Caco-2 (cell line): ENCODE data around the gene SMG7. TPM values are rescaled to one million over a fixed set of nuclear protein-coding genes. Genes with fewer than 3 reads are reported as not detected.

Experiments used
- BruUV-seq: library from RNA; stranded (reverse); fragments of 400-500 nt; replicated peaks from 2 replicates; lab custom pipeline; 2021; lab: Mats Ljungman, UMichigan
- CTCF ChIA-PET: fragments of 300-600 bp; sonication (Branson Sonifier 250); formaldehyde crosslinking; loops from one replicate; lab custom pipeline; 2022; ENCODE audit warnings: antibody characterized with exemption; lab: Charles Lee
- POLR2A ChIA-PET: fragments of 300-600 bp; sonication (Branson Sonifier 250); formaldehyde crosslinking; loops from one replicate; lab custom pipeline; 2022; ENCODE audit warnings: antibody characterized with exemption; lab: Charles Lee
- DNase-seq, 2 experiments: peaks; one replicate each; pipeline versions ENCODE4 v3.0.0 to v3.0.0-alpha.2; 2020 to 2022
- H3K27me3 ChIP-seq: replicated peaks from 2 replicates; pipeline ENCODE4 v1.6.0; 2011; ENCODE audit warnings: low read length; ENCODE audit not compliant: control insufficient read depth, insufficient read depth
- H3K36me3 ChIP-seq: 2 replicates; pipeline ENCODE4 v1.5.1; 2011; ENCODE audit warnings: low read length; ENCODE audit not compliant: control insufficient read depth, insufficient read depth
- H3K4me1 ChIP-seq: fragments of 250-450 bp; sonication (Bioruptor Pico); 2 replicates; pipeline ENCODE4 v1.5.1; 2020; ENCODE audit warnings: mild to moderate bottlenecking
- H3K4me3 ChIP-seq: 2 replicates; pipeline ENCODE4 v1.5.1; 2011; ENCODE audit warnings: low read depth, mild to moderate bottlenecking, control low read depth, low read length
- H3K9me3 ChIP-seq: fragments of 250-450 bp; sonication (Bioruptor Pico); 2 replicates; pipeline ENCODE4 v1.5.1; 2020; ENCODE audit warnings: mild to moderate bottlenecking, moderate library complexity
- H3K27ac Mint-ChIP-seq: one replicate; pipeline ENCODE4 v1.8.0; 2022; ENCODE audit warnings: mixed read lengths; ENCODE audit not compliant: unreplicated experiment
- H3K27me3 Mint-ChIP-seq: one replicate; pipeline ENCODE4 v1.8.0; 2022; ENCODE audit warnings: mixed read lengths; ENCODE audit not compliant: insufficient read depth, unreplicated experiment
- H3K36me3 Mint-ChIP-seq: one replicate; pipeline ENCODE4 v1.8.0; 2022; ENCODE audit warnings: mild to moderate bottlenecking, mixed read lengths; ENCODE audit not compliant: insufficient read depth, unreplicated experiment
- H3K4me1 Mint-ChIP-seq: one replicate; pipeline ENCODE4 v1.8.0; 2022; ENCODE audit warnings: low read depth, mixed read lengths; ENCODE audit not compliant: unreplicated experiment
- H3K4me3 Mint-ChIP-seq: one replicate; pipeline ENCODE4 v1.8.0; 2022; ENCODE audit warnings: mild to moderate bottlenecking, moderate library complexity, mixed read lengths; ENCODE audit not compliant: unreplicated experiment
- H3K9me3 Mint-ChIP-seq: one replicate; pipeline ENCODE4 v1.8.0; 2022; ENCODE audit warnings: mixed read lengths; ENCODE audit not compliant: unreplicated experiment
- CTCF ChIP-seq, 2 experiments: fragments of 200-600 bp in 1 of 2; IDR thresholded peaks; 1 replicate in 1 of 2; 2 replicates in 1 of 2; pipeline versions ENCODE4 v1.5.1 to v1.8.0; 2011 to 2022; ENCODE audit warnings: antibody characterized with exemption in 1 of 2, control low read depth in 1 of 2, inconsistent platforms in 1 of 2, low read depth in 1 of 2, low read length in 1 of 2, mild to moderate bottlenecking in 1 of 2, moderate library complexity in 1 of 2; ENCODE audit not compliant: insufficient read depth in 1 of 2, severe bottlenecking in 1 of 2, unreplicated experiment in 1 of 2
- intact Hi-C: fragments of 100-400 bp; cut with micrococcal nuclease; formaldehyde crosslinking; loops from one replicate; pipeline ENCODE4 v1.10.0; 2022; ENCODE audit not compliant: unreplicated experiment
- total RNA-seq: library from RNA; stranded (reverse); gene quantifications from 2 replicates; pipeline ENCODE4 v1.2.3, GENCODE V29; 2022

SMG7 gene
- total RNA-seq, 1 experiment from 2014 or later = 57.8 TPM

- no TSS peak for BruUV-seq
- H3K4me3 ChIP-seq = no peak overlapping the region
- peaks cover 20% of the 10 kb centered on the region for H3K4me1 ChIP-seq
- no peaks in the 10 kb centered on the region for H3K9me3 ChIP-seq
- intact Hi-C loops = loop anchor here (5.0 kb wide), 1 partner anchor 45 kb away; the partner anchor contains the start of gene SMG7
- DNase-seq = no peak
- TF ChIP-seq CTCF (IDR thresholded peaks at IDR 0.05; ENCODE audit: insufficient read depth in 1 of 2, low read depth in 1 of 2, low read length in 1 of 2, severe bottlenecking in 1 of 2, unreplicated experiment in 1 of 2) = no peak
- H3K36me3 ChIP-seq = no peaks in the 10 kb centered on the region; the same call in 1 of the 2 replicates
- no peak overlapping the region for H3K27ac Mint-ChIP-seq
- no peaks in the 10 kb centered on the region for H3K9me3 Mint-ChIP-seq
- CTCF ChIA-PET = no interaction called here
- no peaks in the 10 kb centered on the region for H3K27me3 Mint-ChIP-seq
- POLR2A ChIA-PET = no interaction called here
- peaks cover 13% of the 10 kb centered on the region for H3K4me1 Mint-ChIP-seq
- H3K4me3 Mint-ChIP-seq = no peak overlapping the region
- H3K36me3 Mint-ChIP-seq = peaks cover 25% of the 10 kb centered on the region
- no peaks in the 10 kb centered on the region for H3K27me3 ChIP-seq
Observed at GRCh38 chr1:183517401-183517800, 45.1 kb downstream of the SMG7 start.

- no peak for DNase-seq
- peaks cover 7% of the 10 kb centered on the region; the same call in 1 of the 2 replicates for H3K4me1 ChIP-seq
- no peaks in the 10 kb centered on the region for H3K9me3 Mint-ChIP-seq
- H3K36me3 Mint-ChIP-seq = peaks cover 25% of the 10 kb centered on the region
- H3K27ac Mint-ChIP-seq = no peak overlapping the region
- H3K4me1 Mint-ChIP-seq = peaks cover 6% of the 10 kb centered on the region
- H3K4me3 ChIP-seq = no peak overlapping the region
- ChIA-PET CTCF (no interaction called here), POLR2A (no interaction called here)
- TF ChIP-seq CTCF (IDR thresholded peaks at IDR 0.05; ENCODE audit: insufficient read depth in 1 of 2, low read depth in 1 of 2, low read length in 1 of 2, severe bottlenecking in 1 of 2, unreplicated experiment in 1 of 2) = no peak
- no peaks in the 10 kb centered on the region for H3K27me3 Mint-ChIP-seq
- H3K36me3 ChIP-seq = no peaks in the 10 kb centered on the region; the same call in 1 of the 2 replicates
- no peaks in the 10 kb centered on the region for H3K9me3 ChIP-seq
- no peak overlapping the region for H3K4me3 Mint-ChIP-seq
- intact Hi-C loops = no loop called here
- no peaks in the 10 kb centered on the region for H3K27me3 ChIP-seq
- no TSS peak for BruUV-seq
Observed at GRCh38 chr1:183520379-183520778, 48.1 kb downstream of the SMG7 start.

- POLR2A ChIA-PET = no interaction called here
- no peaks in the 10 kb centered on the region; the same call in 1 of the 2 replicates for H3K36me3 ChIP-seq
- no peak overlapping the region for H3K4me3 Mint-ChIP-seq
Observed at GRCh38 chr1:183522104-183522503, 49.8 kb downstream of the SMG7 start.

More at GRCh38 chr1:183522104-183522503, 49.8 kb downstream of the SMG7 start:
- Mint-ChIP-seq H3K27ac (no peak overlapping the region), H3K36me3 (peaks cover 25% of the 10 kb centered on the region), H3K4me1 (no peaks in the 10 kb centered on the region), H3K9me3 (no peaks in the 10 kb centered on the region), H3K27me3 (no peaks in the 10 kb centered on the region)
- DNase-seq = no peak
- Histone ChIP-seq H3K4me1 (peaks cover 2% of the 10 kb centered on the region; the same call in 1 of the 2 replicates), H3K4me3 (no peak overlapping the region), H3K27me3 (no peaks in the 10 kb centered on the region), H3K9me3 (no peaks in the 10 kb centered on the region)
- no TSS peak for BruUV-seq
- intact Hi-C loops = no loop called here
- CTCF ChIA-PET = no interaction called here
- TF ChIP-seq CTCF (IDR thresholded peaks at IDR 0.05; ENCODE audit: insufficient read depth in 1 of 2, low read depth in 1 of 2, low read length in 1 of 2, severe bottlenecking in 1 of 2, unreplicated experiment in 1 of 2) = no peak
